Stomach (tissue), 19 donors: ENCODE data around the gene CLASRP. TPM values are rescaled to one million over a fixed set of nuclear protein-coding genes. Genes with fewer than 3 reads are reported as not detected.
A peak's percentile ranks its signal among the peaks of the same experiment; 100 is the strongest.

Experiments
- DNase-seq, 2 donors: peaks; one replicate each; pipeline versions ENCODE4 v3.0.0 to v3.0.0-alpha.2; 2013 to 2019
- H3K27ac ChIP-seq, 5 donors: fragments of 200-600 bp in 4 of 5; sonication (generic) in 4 of 5; one replicate each; pipeline ENCODE4 v1.5.1; 2013 to 2019; ENCODE audit warnings: mild to moderate bottlenecking in 1 of 5, moderate library complexity in 1 of 5
- H3K27me3 ChIP-seq, 3 donors: fragments of 200-600 bp; sonication (generic); one replicate each; pipeline ENCODE4 v1.5.1; 2017 to 2019; ENCODE audit warnings: mixed run types in 1 of 3
- H3K36me3 ChIP-seq, 4 donors: fragments of 200-600 bp; sonication (generic); 1 replicate in 3 of 4; 2 replicates in 1 of 4; pipeline ENCODE4 v1.5.1; 2016 to 2019
- H3K4me1 ChIP-seq, 4 donors: fragments of 200-600 bp; sonication (generic); one replicate each; pipeline ENCODE4 v1.5.1; 2016 to 2019
- H3K4me3 ChIP-seq, 4 donors: fragments of 200-600 bp; sonication (generic) in 3 of 4; one replicate each; pipeline ENCODE4 v1.5.1; 2016 to 2019; ENCODE audit warnings: mild to moderate bottlenecking in 1 of 4
- H3K9me3 ChIP-seq, 4 donors: fragments of 200-600 bp; sonication (generic); one replicate each; pipeline ENCODE4 v1.5.1; 2016 to 2019
- EP300 ChIP-seq: sonication (generic); formaldehyde crosslinking; IDR thresholded peaks from one replicate; pipeline ENCODE4 v1.6.1; 2017; ENCODE audit warnings: antibody characterized with exemption
- POLR2A ChIP-seq, 4 donors: fragments of 450-650 bp; IDR thresholded peaks; one replicate each; pipeline ENCODE4 v1.6.1; 2016; ENCODE audit warnings: antibody characterized with exemption in 4 of 4, control low read depth in 2 of 4, mild to moderate bottlenecking in 1 of 4, moderate library complexity in 1 of 4
- POLR2AphosphoS5 ChIP-seq, 3 donors: sonication (generic); formaldehyde crosslinking; IDR thresholded peaks; one replicate each; pipeline ENCODE4 v1.6.1; 2016; ENCODE audit warnings: antibody characterized with exemption in 3 of 3
- WGBS, 5 donors: extraction: QIAGEN DNeasy Blood & Tissue Kit in 3 of 5; methylation state at CpG; one replicate each; pipeline versions ENCODE4 v1.1.5 to v1.1.7; 2013 to 2018; 5-methylcytosine and 5-hydroxymethylcytosine counted together
- intact Hi-C: fragments of 100-400 bp; cut with DNase I; formaldehyde crosslinking; loops from one replicate; pipeline ENCODE4 v1.15.1; 2023; ENCODE audit warnings: low total_unique reads
- long read RNA-seq, 10 donors: transcript quantifications; one replicate each; lab custom pipeline, GENCODE V29; 2026
- polyA plus RNA-seq, 3 donors: library from polyadenylated mRNA; stranded (reverse); fragments of 200-250 nt; gene quantifications; one replicate each; pipeline ENCODE4 v1.2.3, GENCODE V29; 2013
- total RNA-seq, 5 donors: library from RNA; depleted of rRNA; stranded (reverse); fragments of >200 nt; gene quantifications; one replicate each; pipeline versions ENCODE4 v1.1.0 to v1.2.3, GENCODE V29; 2014 to 2016
- TF ChIP-seq, protein P1 (sequence below), 7 experiments: fragments of 450-650 bp in 4 of 7; fragments of 200-600 bp in 3 of 7; sonication (generic) in 3 of 7; IDR thresholded peaks; one replicate each; pipeline ENCODE4 v1.5.1; 2016 to 2019; ENCODE audit warnings: antibody characterized with exemption in 7 of 7, control low read depth in 2 of 7, mild to moderate bottlenecking in 1 of 7
- donor health status: healthy with polysubstance abuse.
- donor health status: Bipolar disorder and iron deficiency.
- donor health status: healthy.

The CLASRP gene, protein sequence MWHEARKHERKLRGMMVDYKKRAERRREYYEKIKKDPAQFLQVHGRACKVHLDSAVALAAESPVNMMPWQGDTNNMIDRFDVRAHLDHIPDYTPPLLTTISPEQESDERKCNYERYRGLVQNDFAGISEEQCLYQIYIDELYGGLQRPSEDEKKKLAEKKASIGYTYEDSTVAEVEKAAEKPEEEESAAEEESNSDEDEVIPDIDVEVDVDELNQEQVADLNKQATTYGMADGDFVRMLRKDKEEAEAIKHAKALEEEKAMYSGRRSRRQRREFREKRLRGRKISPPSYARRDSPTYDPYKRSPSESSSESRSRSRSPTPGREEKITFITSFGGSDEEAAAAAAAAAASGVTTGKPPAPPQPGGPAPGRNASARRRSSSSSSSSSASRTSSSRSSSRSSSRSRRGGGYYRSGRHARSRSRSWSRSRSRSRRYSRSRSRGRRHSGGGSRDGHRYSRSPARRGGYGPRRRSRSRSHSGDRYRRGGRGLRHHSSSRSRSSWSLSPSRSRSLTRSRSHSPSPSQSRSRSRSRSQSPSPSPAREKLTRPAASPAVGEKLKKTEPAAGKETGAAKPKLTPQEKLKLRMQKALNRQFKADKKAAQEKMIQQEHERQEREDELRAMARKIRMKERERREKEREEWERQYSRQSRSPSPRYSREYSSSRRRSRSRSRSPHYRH
- 100 to 1,000 TPM in 3 of 5 donors, 10 to 100 TPM in 2; 27.0 to 491 (median 274) TPM for total RNA-seq
- 100 to 1,000 TPM in 1 of 3 donors, 10 to 100 TPM in 2; 47.7 to 131 (median 86.6) TPM for polyA plus RNA-seq
- long read RNA-seq, donor 1, partial matches to known transcripts, result 0 of 2 reads
- long read RNA-seq, donor 1, other reads (novel, unspliced or antisense), result 0 of 2 reads
- long read RNA-seq, donor 2, partial matches to known transcripts, result 0 of 2 reads
- long read RNA-seq, donor 2, other reads (novel, unspliced or antisense), result 0 of 2 reads
- long read RNA-seq, donor 3, partial matches to known transcripts, result 0 of 3 reads
- long read RNA-seq, donor 3, other reads (novel, unspliced or antisense), result 0 of 3 reads
- long read RNA-seq, donor 4, result 0 reads
- long read RNA-seq, donor 5, partial matches to known transcripts, result 0 of 4 reads
- long read RNA-seq, donor 5, other reads (novel, unspliced or antisense), result 0 of 4 reads
- long read RNA-seq, donor 6, partial matches to known transcripts, result 0 of 14 reads
- long read RNA-seq, donor 6, other reads (novel, unspliced or antisense), result 0 of 14 reads
- long read RNA-seq, donor 7, partial matches to known transcripts, result 0 of 2 reads
- long read RNA-seq, donor 7, other reads (novel, unspliced or antisense), result 0 of 2 reads
- long read RNA-seq, donor 8, partial matches to known transcripts, result 0 of 4 reads
- long read RNA-seq, donor 8, other reads (novel, unspliced or antisense), result 0 of 4 reads
- long read RNA-seq, donor 9, partial matches to known transcripts, result 0 of 3 reads
- long read RNA-seq, donor 9, other reads (novel, unspliced or antisense), result 0 of 3 reads
- long read RNA-seq, donor 10, partial matches to known transcripts, result 0 of 1 reads
- long read RNA-seq, donor 10, other reads (novel, unspliced or antisense), result 0 of 1 reads

GRCh38 chr19:45038931-45039893, at the start of gene CLASRP:
CLASRP (plus strand) TSS chr19:45039045; CDS start chr19:45040213, 1,168 bp downstream.
- H3K36me3 ChIP-seq, result peaks cover 41 to 79% (median 71%) of the 10 kb centered on the region in 4 donors
- peaks cover 20 to 58% (median 53%) of the 10 kb centered on the region in 4 donors for H3K4me1 ChIP-seq
- H3K27me3 ChIP-seq, result no peaks in the 10 kb centered on the region
- DNase-seq, result peak; percentile 93 to 97
- H3K9me3 ChIP-seq, result no peaks in the 10 kb centered on the region
- H3K4me3 ChIP-seq, result peak within 1 kb of the TSS; percentile 72 to 89 (median 78)
- TF ChIP-seq, protein P1, sequence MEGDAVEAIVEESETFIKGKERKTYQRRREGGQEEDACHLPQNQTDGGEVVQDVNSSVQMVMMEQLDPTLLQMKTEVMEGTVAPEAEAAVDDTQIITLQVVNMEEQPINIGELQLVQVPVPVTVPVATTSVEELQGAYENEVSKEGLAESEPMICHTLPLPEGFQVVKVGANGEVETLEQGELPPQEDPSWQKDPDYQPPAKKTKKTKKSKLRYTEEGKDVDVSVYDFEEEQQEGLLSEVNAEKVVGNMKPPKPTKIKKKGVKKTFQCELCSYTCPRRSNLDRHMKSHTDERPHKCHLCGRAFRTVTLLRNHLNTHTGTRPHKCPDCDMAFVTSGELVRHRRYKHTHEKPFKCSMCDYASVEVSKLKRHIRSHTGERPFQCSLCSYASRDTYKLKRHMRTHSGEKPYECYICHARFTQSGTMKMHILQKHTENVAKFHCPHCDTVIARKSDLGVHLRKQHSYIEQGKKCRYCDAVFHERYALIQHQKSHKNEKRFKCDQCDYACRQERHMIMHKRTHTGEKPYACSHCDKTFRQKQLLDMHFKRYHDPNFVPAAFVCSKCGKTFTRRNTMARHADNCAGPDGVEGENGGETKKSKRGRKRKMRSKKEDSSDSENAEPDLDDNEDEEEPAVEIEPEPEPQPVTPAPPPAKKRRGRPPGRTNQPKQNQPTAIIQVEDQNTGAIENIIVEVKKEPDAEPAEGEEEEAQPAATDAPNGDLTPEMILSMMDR (IDR thresholded peaks at IDR 0.05), result peak in 1 of 7 experiments; percentile 8
- TF ChIP-seq POLR2AphosphoS5 (IDR thresholded peaks at IDR 0.05), result peak; percentile 93 to 98 (median 98)
- no peak for TF ChIP-seq EP300
- TF ChIP-seq POLR2A (IDR thresholded peaks at IDR 0.05), result peak in 2 of 4 donors; percentile 88 to 90
- H3K27ac ChIP-seq, result peak within 1 kb of the TSS; percentile 96 to 99 (median 97)
- intact Hi-C loops, result no loop called here
- WGBS, 5 donors, result 1 to 2% (median 1%) methylated on average over 56 to 62 of the region's 62 CpGs

GRCh38 chr19:44990459-44990858, 48.4 kb upstream of the CLASRP start:
- no peak overlapping the region for H3K27ac ChIP-seq
- H3K4me3 ChIP-seq, result no peak overlapping the region
- H3K4me1 ChIP-seq, result no peaks in the 10 kb centered on the region
- no peaks in the 10 kb centered on the region for H3K27me3 ChIP-seq
- no peak for DNase-seq
- 86 to 92% (median 90%) methylated on average over 13 to 14 of the region's 14 CpGs for WGBS, 5 donors
- intact Hi-C loops, result no loop called here
- no peaks in the 10 kb centered on the region for H3K9me3 ChIP-seq
- TF ChIP-seq, protein P1 (IDR thresholded peaks at IDR 0.05), result no peak
- no peak for TF ChIP-seq POLR2AphosphoS5 (IDR thresholded peaks at IDR 0.05)
- no peak for TF ChIP-seq POLR2A (IDR thresholded peaks at IDR 0.05)
- TF ChIP-seq EP300, result no peak
- H3K36me3 ChIP-seq, result peaks cover 71 to 88% (median 86%) of the 10 kb centered on the region in 4 donors

- DNase-seq, result no peak
- Histone ChIP-seq H3K27ac (no peak overlapping the region), H3K9me3 (no peaks in the 10 kb centered on the region), H3K4me3 (no peak overlapping the region), H3K27me3 (no peaks in the 10 kb centered on the region), H3K4me1 (no peaks in the 10 kb centered on the region), H3K36me3 (peaks cover 66 to 83% (median 81%) of the 10 kb centered on the region in 4 donors)
- intact Hi-C loops, result no loop called here
- no peak for TF ChIP-seq POLR2A (IDR thresholded peaks at IDR 0.05)
- no peak for TF ChIP-seq EP300
- TF ChIP-seq, protein P1 (IDR thresholded peaks at IDR 0.05), result no peak
- TF ChIP-seq POLR2AphosphoS5 (IDR thresholded peaks at IDR 0.05), result no peak
- 89 to 100% (median 90%) methylated on average over 1 to 12 of the region's 12 CpGs for WGBS, 5 donors
Measured at GRCh38 chr19:44990966-44991365, 47.9 kb upstream of the CLASRP start.
